ENCODE data around the gene BCAR1. TPM values are rescaled to one million over a fixed set of nuclear protein-coding genes. Genes with fewer than 3 reads are reported as not detected.
A peak's percentile ranks its signal among the peaks of the same experiment; 100 is the strongest.

Gene BCAR1
- total and polyA plus RNA-seq, 2 of the 13 experiments (the other 11 are each of a cell fraction or from before 2014, with no cell fraction given): 48.1 to 51.7 TPM

GRCh38 chr16:75262104-75262799 lies 10.8 kb upstream of the BCAR1 start (continued):
- TF ChIP-seq ZNF547 (CRISPR knock-in tag; IDR thresholded peaks at IDR 0.05): 0 out of 2 replicates have a peak, but pooled peaks have one; percentile 75
- no peak for TF ChIP-seq MAFF (IDR thresholded peaks at IDR 0.05; ENCODE audit: low read depth, low read length)
- peak; percentile 95 for TF ChIP-seq KLF12 (CRISPR knock-in tag; IDR thresholded peaks at IDR 0.05; ENCODE audit: borderline replicate concordance)
- no peak; the same call in 1 of the 2 replicates for TF ChIP-seq CEBPG (CRISPR knock-in tag; IDR thresholded peaks at IDR 0.05)
- no peak for TF ChIP-seq ZFP36 (IDR thresholded peaks at IDR 0.05; ENCODE audit: borderline replicate concordance, low read depth, low read length, partially characterized antibody)
- TF ChIP-seq ZNF784 (CRISPR knock-in tag; IDR thresholded peaks at IDR 0.05; ENCODE audit: borderline replicate concordance): no peak; the same call in 1 of the 2 replicates
- TF ChIP-seq IRF9 (CRISPR knock-in tag; IDR thresholded peaks at IDR 0.05; ENCODE audit: borderline replicate concordance): peak; percentile 83; the same call in 1 of the 2 replicates
- TF ChIP-seq DBP (CRISPR knock-in tag; IDR thresholded peaks at IDR 0.05; ENCODE audit: not compliant biosample characterization): no peak
- TF ChIP-seq PBX2 (CRISPR knock-in tag; IDR thresholded peaks at IDR 0.05): 0 out of 2 replicates have a peak, but pooled peaks have one; percentile 43
- 0 out of 2 replicates have a peak, but pooled peaks have one; percentile 84 for TF ChIP-seq KLF6 (CRISPR knock-in tag; IDR thresholded peaks at IDR 0.05)
- TF ChIP-seq ZKSCAN8 (CRISPR knock-in tag; IDR thresholded peaks at IDR 0.05; ENCODE audit: borderline replicate concordance): peak; percentile 54; the same call in 1 of the 2 replicates
- TF ChIP-seq ZNF564 (CRISPR knock-in tag; IDR thresholded peaks at IDR 0.05): no peak
- TF ChIP-seq IRF1 (CRISPR knock-in tag; IDR thresholded peaks at IDR 0.05; ENCODE audit: low read depth): no peak
- peak; percentile 92 for TF ChIP-seq MYC (CRISPR knock-in tag; IDR thresholded peaks at IDR 0.05; ENCODE audit: borderline replicate concordance)
- peak; percentile 31; the same call in 1 of the 2 replicates for TF ChIP-seq NR2F2 (IDR thresholded peaks at IDR 0.05; ENCODE audit: borderline replicate concordance, low read depth)
- no peak for TF ChIP-seq MTERF4 (CRISPR knock-in tag; IDR thresholded peaks at IDR 0.05)
- no peak for TF ChIP-seq ZNF441 (CRISPR knock-in tag; IDR thresholded peaks at IDR 0.05; ENCODE audit: borderline replicate concordance)
- TF ChIP-seq ZNF777 (CRISPR knock-in tag; IDR thresholded peaks at IDR 0.05): peak; percentile 45; the same call in 1 of the 2 replicates
- 0 out of 2 replicates have a peak, but pooled peaks have one; percentile 11 for TF ChIP-seq ZNF83 (CRISPR knock-in tag; IDR thresholded peaks at IDR 0.05; ENCODE audit: borderline replicate concordance)
- peak; percentile 61 for TF ChIP-seq KMT2A (CRISPR knock-in tag; IDR thresholded peaks at IDR 0.05)
- no peak for TF ChIP-seq SYNCRIP (IDR thresholded peaks at IDR 0.05; ENCODE audit: insufficient read depth, low read depth, low read length)
- TF ChIP-seq EZH2 (conservative IDR thresholded peaks at IDR 0.05; ENCODE audit: low read depth, low read length): no peak
- no peak for TF ChIP-seq ZSCAN29 (CRISPR knock-in tag; conservative IDR thresholded peaks at IDR 0.05)
- peak; percentile 37; the same call in 1 of the 2 replicates for TF ChIP-seq ZNF598 (CRISPR knock-in tag; IDR thresholded peaks at IDR 0.05; ENCODE audit: borderline replicate concordance)
- no peak for TF ChIP-seq HCFC1 (IDR thresholded peaks at IDR 0.05; ENCODE audit: low read depth, low read length)

Measured in HepG2 (cell line).